Panc1 (cell line): ENCODE data around the gene LDLRAD4. TPM values are rescaled to one million over a fixed set of nuclear protein-coding genes. Genes with fewer than 3 reads are reported as not detected.

Experiments
- ATAC-seq: fragments of 200-7000 bp; cut with Tn5 transposase; 2 replicates; pipeline ENCODE4 v1.9.1; 2020; ENCODE audit warnings: mild to moderate bottlenecking, moderate library complexity
- BruUV-seq: library from RNA; stranded (reverse); fragments of 400-500 nt; replicated peaks from 2 replicates; lab custom pipeline; 2021; lab: Mats Ljungman, UMichigan
- CTCF ChIA-PET: fragments of 300-600 bp; sonication (Branson Sonifier 250); formaldehyde crosslinking; loops from one replicate; lab custom pipeline; 2022; ENCODE audit warnings: antibody characterized with exemption; lab: Charles Lee
- POLR2A ChIA-PET: fragments of 300-600 bp; sonication (Branson Sonifier 250); formaldehyde crosslinking; loops from one replicate; lab custom pipeline; 2022; ENCODE audit warnings: antibody characterized with exemption; lab: Charles Lee
- DNase-seq: peaks from one replicate; pipeline ENCODE4 v3.0.0-alpha.2; 2010; ENCODE audit warnings: low read depth, low spot score
- H3K27ac ChIP-seq: 2 replicates; pipeline ENCODE4 v1.5.1; 2011; ENCODE audit warnings: mild to moderate bottlenecking, low read length, inconsistent platforms
- H3K27me3 ChIP-seq: fragments of 200-500 bp; sonication (Bioruptor generic); 2 replicates; pipeline ENCODE4 v1.6.0; 2014; ENCODE audit warnings: low read length, inconsistent platforms; ENCODE audit not compliant: control insufficient read depth, insufficient read depth
- H3K36me3 ChIP-seq: fragments of 200-500 bp; sonication (Bioruptor generic); 2 replicates; pipeline ENCODE4 v1.5.1; 2014; ENCODE audit warnings: inconsistent platforms, mild to moderate bottlenecking, low read length, moderate library complexity; ENCODE audit not compliant: control insufficient read depth, insufficient read depth
- H3K4me1 ChIP-seq: 2 replicates; pipeline ENCODE4 v1.5.1; 2011; ENCODE audit warnings: inconsistent platforms, mild to moderate bottlenecking, low read length, moderate library complexity; ENCODE audit not compliant: control insufficient read depth, insufficient read depth
- H3K4me3 ChIP-seq, 2 experiments: 2 replicates each; pipeline ENCODE4 v1.5.1; 2011 to 2012; ENCODE audit warnings: low read depth in 2 of 2, low read length in 2 of 2, mild to moderate bottlenecking in 2 of 2, inconsistent platforms in 1 of 2, moderate library complexity in 1 of 2
- H3K9me3 ChIP-seq: fragments of 200-500 bp; sonication (Bioruptor generic); 2 replicates; pipeline ENCODE4 v1.5.1; 2014; ENCODE audit warnings: low read depth, mild to moderate bottlenecking, inconsistent platforms, low read length, moderate library complexity; ENCODE audit not compliant: control insufficient read depth, insufficient read depth
- POLR2AphosphoS5 ChIP-seq: IDR thresholded peaks from 2 replicates; pipeline ENCODE4 v1.6.1; 2012; ENCODE audit warnings: mild to moderate bottlenecking, low read depth, low read length, moderate library complexity
- SIN3A ChIP-seq: IDR thresholded peaks from 2 replicates; pipeline ENCODE4 v1.6.1; 2012; ENCODE audit warnings: low read depth, mild to moderate bottlenecking, low read length, moderate library complexity, borderline replicate concordance; ENCODE audit not compliant: insufficient read depth
- TCF7L2 ChIP-seq: IDR thresholded peaks from 2 replicates; pipeline ENCODE4 v1.6.1; 2011; ENCODE audit warnings: mild to moderate bottlenecking, low read depth, low read length, inconsistent platforms
- in situ Hi-C: cut with HindIII; loops from 2 replicates; pipeline ENCODE4 v1.10.0; 2016; ENCODE audit warnings: low sequenced_read_pairs, low pct_unique_long_range_greater_than_20kb
- intact Hi-C: fragments of 100-400 bp; cut with micrococcal nuclease; formaldehyde crosslinking; loops from one replicate; pipeline ENCODE4 v1.10.0; 2022; ENCODE audit not compliant: unreplicated experiment
- total RNA-seq: library from RNA; stranded (reverse); gene quantifications from one replicate; pipeline ENCODE4 v1.2.1, GENCODE V29; 2021; ENCODE audit not compliant: unreplicated experiment
- TF ChIP-seq, protein P1 (sequence below): fragments of 450-650 bp; IDR thresholded peaks from 2 replicates; pipeline ENCODE4 v1.5.1; 2017; ENCODE audit warnings: mild to moderate bottlenecking
- TF ChIP-seq, protein P2 (sequence below), 2 experiments: IDR thresholded peaks; 2 replicates each; pipeline ENCODE4 v1.6.1; 2011 to 2012; ENCODE audit warnings: low read depth in 2 of 2, control low read depth in 1 of 2, low read length in 1 of 2, mild to moderate bottlenecking in 1 of 2, moderate library complexity in 1 of 2; ENCODE audit not compliant: insufficient read depth in 1 of 2

The LDLRAD4 gene
- total RNA-seq, 1 experiment from 2014 or later, result 0.28 TPM

DNA sequence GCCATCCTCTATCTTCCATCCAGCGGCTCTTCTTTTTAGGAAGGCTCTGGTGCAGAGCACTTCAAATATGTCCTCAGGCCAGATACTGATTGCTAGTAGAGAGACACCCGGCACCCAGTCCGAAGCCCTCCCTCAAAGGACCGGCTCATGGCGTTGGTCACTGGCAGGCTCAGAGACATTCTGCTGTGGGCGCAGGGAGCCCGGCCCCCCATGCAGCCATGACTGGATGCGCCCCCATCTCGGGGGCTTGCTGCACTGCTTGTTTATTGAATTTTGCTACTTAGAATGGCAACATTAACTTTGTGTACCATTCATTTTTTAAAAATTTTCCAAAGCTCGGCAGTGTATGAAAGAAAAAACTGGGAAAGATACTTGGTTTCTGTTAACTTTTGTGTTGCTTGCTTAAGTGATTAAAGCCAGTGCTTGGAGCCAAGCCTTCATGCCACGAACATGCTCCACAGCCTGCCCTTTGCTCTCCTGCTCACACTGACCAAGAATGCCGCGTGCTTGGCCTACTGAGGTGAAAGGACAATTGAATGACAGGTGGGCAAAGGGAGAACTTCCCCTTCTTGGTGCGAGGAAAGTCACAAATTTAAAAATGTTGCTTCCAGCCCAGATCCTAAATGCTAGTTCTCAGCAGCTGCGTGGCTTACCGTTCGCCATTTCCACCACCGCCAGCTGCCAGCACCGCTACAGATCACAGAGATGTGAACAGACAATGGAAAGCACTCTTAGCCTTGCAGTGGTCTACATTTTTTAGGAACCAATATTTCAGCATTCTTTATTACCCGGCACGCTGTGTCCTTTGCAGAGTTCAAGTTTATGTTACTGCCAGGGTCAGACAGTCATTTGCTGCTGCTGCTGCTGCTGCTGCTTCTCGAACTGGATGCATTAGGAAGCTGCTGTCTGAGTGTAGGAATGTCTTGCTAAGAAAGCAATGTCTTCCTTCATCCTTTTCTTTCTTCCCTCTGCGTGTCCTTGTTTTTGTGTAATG, 431.1 kb downstream of the LDLRAD4 start:
- no peaks in the 10 kb centered on the region for H3K9me3 ChIP-seq
- DNase-seq, result no peak
- in situ Hi-C loops (no loop called here), intact Hi-C loops (no loop called here)
- ChIA-PET POLR2A (no interaction called here), CTCF (no interaction called here)
- BruUV-seq, result no TSS peak
- H3K27me3 ChIP-seq, result no peaks in the 10 kb centered on the region
- no peak overlapping the region for H3K27ac ChIP-seq
- no peak for ATAC-seq
- H3K36me3 ChIP-seq, result no peaks in the 10 kb centered on the region
- no peaks in the 10 kb centered on the region for H3K4me1 ChIP-seq
- no peak overlapping the region for H3K4me3 ChIP-seq
- TF ChIP-seq POLR2AphosphoS5, result no peak
- TF ChIP-seq, protein P1, sequence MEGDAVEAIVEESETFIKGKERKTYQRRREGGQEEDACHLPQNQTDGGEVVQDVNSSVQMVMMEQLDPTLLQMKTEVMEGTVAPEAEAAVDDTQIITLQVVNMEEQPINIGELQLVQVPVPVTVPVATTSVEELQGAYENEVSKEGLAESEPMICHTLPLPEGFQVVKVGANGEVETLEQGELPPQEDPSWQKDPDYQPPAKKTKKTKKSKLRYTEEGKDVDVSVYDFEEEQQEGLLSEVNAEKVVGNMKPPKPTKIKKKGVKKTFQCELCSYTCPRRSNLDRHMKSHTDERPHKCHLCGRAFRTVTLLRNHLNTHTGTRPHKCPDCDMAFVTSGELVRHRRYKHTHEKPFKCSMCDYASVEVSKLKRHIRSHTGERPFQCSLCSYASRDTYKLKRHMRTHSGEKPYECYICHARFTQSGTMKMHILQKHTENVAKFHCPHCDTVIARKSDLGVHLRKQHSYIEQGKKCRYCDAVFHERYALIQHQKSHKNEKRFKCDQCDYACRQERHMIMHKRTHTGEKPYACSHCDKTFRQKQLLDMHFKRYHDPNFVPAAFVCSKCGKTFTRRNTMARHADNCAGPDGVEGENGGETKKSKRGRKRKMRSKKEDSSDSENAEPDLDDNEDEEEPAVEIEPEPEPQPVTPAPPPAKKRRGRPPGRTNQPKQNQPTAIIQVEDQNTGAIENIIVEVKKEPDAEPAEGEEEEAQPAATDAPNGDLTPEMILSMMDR, result no peak
- no peak for TF ChIP-seq TCF7L2
- TF ChIP-seq, protein P2, sequence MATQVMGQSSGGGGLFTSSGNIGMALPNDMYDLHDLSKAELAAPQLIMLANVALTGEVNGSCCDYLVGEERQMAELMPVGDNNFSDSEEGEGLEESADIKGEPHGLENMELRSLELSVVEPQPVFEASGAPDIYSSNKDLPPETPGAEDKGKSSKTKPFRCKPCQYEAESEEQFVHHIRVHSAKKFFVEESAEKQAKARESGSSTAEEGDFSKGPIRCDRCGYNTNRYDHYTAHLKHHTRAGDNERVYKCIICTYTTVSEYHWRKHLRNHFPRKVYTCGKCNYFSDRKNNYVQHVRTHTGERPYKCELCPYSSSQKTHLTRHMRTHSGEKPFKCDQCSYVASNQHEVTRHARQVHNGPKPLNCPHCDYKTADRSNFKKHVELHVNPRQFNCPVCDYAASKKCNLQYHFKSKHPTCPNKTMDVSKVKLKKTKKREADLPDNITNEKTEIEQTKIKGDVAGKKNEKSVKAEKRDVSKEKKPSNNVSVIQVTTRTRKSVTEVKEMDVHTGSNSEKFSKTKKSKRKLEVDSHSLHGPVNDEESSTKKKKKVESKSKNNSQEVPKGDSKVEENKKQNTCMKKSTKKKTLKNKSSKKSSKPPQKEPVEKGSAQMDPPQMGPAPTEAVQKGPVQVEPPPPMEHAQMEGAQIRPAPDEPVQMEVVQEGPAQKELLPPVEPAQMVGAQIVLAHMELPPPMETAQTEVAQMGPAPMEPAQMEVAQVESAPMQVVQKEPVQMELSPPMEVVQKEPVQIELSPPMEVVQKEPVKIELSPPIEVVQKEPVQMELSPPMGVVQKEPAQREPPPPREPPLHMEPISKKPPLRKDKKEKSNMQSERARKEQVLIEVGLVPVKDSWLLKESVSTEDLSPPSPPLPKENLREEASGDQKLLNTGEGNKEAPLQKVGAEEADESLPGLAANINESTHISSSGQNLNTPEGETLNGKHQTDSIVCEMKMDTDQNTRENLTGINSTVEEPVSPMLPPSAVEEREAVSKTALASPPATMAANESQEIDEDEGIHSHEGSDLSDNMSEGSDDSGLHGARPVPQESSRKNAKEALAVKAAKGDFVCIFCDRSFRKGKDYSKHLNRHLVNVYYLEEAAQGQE (IDR thresholded peaks at IDR 0.05; ENCODE audit: insufficient read depth in 1 of 2, low read depth in 2 of 2, low read length in 1 of 2), result no peak
- TF ChIP-seq SIN3A, result no peak

DNA sequence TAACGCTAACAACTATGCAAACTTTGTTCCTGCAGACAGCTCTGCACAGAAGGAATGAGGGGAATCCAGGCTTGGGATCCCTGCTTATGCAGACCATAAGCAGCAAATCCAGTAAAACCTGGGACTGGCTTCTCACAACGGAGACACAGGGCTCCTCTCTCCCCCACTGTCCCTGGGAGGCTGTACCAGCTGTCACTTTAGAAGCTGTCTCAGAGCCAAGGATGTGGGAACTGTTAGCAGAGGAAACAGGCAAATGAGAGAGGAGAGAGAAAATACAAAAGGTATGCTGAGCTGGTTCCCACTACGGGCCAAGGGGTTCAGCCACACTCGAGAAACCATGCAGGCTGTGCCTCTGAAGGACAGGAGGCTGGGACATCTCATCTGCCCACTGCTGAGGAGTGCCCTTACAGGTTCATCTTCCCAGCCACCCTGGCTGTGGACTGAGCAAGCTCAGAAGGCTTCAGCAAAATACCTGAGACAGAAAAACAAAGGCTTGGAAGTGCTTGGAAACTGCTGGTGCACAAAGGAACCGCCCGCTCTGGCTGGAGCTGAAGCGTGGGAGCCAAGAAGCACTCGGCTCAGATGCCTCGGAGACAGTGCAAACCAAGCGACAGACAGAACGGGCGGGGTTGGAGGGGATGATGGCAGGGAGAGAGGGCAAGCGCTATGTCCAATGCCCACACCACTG, 435.3 kb downstream of the LDLRAD4 start:
- POLR2A ChIA-PET, result no interaction called here
- Histone ChIP-seq H3K36me3 (no peaks in the 10 kb centered on the region), H3K4me3 (no peak overlapping the region), H3K27ac (no peak overlapping the region), H3K4me1 (no peaks in the 10 kb centered on the region; the same call in 1 of the 2 replicates), H3K9me3 (no peaks in the 10 kb centered on the region), H3K27me3 (no peaks in the 10 kb centered on the region)
- TF ChIP-seq TCF7L2 (no peak), SIN3A (no peak), POLR2AphosphoS5 (no peak)
- TF ChIP-seq, protein P1, result no peak
- TF ChIP-seq, protein P2 (IDR thresholded peaks at IDR 0.05; ENCODE audit: insufficient read depth in 1 of 2, low read depth in 2 of 2, low read length in 1 of 2), result no peak
- ATAC-seq (no peak), DNase-seq (no peak)
- CTCF ChIA-PET, result no interaction called here
- no TSS peak for BruUV-seq
- in situ Hi-C loops, result no loop called here
- intact Hi-C loops, result no loop called here
